H9 (cell line): Measurements from ENCODE around the gene FNDC1. TPM values are rescaled to one million over a fixed set of nuclear protein-coding genes. Genes with fewer than 3 reads are reported as not detected.

Experiments
- DNase-seq: peaks from one replicate; pipeline ENCODE4 v3.0.0-alpha.2; 2017
- H2AFZ ChIP-seq: one replicate; pipeline ENCODE4 v1.6.1; 2013; ENCODE audit warnings: mild to moderate bottlenecking, low read length, control low read depth, moderate library complexity
- H2AK5ac ChIP-seq: 2 replicates; pipeline ENCODE4 v1.6.1; 2013; ENCODE audit warnings: low read length, control low read depth, mixed read lengths; ENCODE audit not compliant: insufficient read length
- H2BK120ac ChIP-seq: one replicate; pipeline ENCODE4 v1.6.1; 2013; ENCODE audit warnings: low read depth, mild to moderate bottlenecking, low read length, control low read depth, inconsistent platforms; ENCODE audit not compliant: poor library complexity, severe bottlenecking
- H2BK12ac ChIP-seq: 2 replicates; pipeline ENCODE4 v1.6.1; 2013; ENCODE audit warnings: low read length, control low read depth, mixed read lengths, low read depth; ENCODE audit not compliant: insufficient read length
- H2BK15ac ChIP-seq: 2 replicates; pipeline ENCODE4 v1.6.1; 2013; ENCODE audit warnings: low read depth, low read length, control low read depth
- H2BK20ac ChIP-seq: one replicate; pipeline ENCODE4 v1.6.1; 2013; ENCODE audit warnings: low read depth, mild to moderate bottlenecking, low read length, control low read depth, inconsistent platforms; ENCODE audit not compliant: poor library complexity, severe bottlenecking
- H2BK5ac ChIP-seq: 2 replicates; pipeline ENCODE4 v1.6.1; 2013; ENCODE audit warnings: low read length, control low read depth, mixed read lengths; ENCODE audit not compliant: insufficient read length
- H3K14ac ChIP-seq: 2 replicates; pipeline ENCODE4 v1.6.1; 2013; ENCODE audit warnings: low read length, control low read depth; ENCODE audit not compliant: insufficient read depth
- H3K18ac ChIP-seq: 2 replicates; pipeline ENCODE4 v1.6.1; 2013; ENCODE audit warnings: low read depth, mild to moderate bottlenecking, mixed read lengths, low read length, control low read depth; ENCODE audit not compliant: insufficient read length
- H3K23ac ChIP-seq: 2 replicates; pipeline ENCODE4 v1.6.1; 2013; ENCODE audit warnings: low read length, control low read depth, mixed read lengths, low read depth; ENCODE audit not compliant: insufficient read length
- H3K23me2 ChIP-seq: 2 replicates; pipeline ENCODE4 v1.6.1; 2013; ENCODE audit warnings: low read depth, mild to moderate bottlenecking, mixed read lengths, low read length, control low read depth; ENCODE audit not compliant: insufficient read length, poor library complexity, severe bottlenecking
- H3K27ac ChIP-seq: 2 replicates; pipeline ENCODE4 v1.5.1; 2013; ENCODE audit warnings: low read length, control low read depth, mixed read lengths, low read depth; ENCODE audit not compliant: insufficient read length
- H3K27me3 ChIP-seq: 2 replicates; pipeline ENCODE4 v1.6.1; 2013; ENCODE audit warnings: low read length, control low read depth, inconsistent platforms; ENCODE audit not compliant: insufficient read depth
- H3K4ac ChIP-seq: 2 replicates; pipeline ENCODE4 v1.6.1; 2013; ENCODE audit warnings: low read depth, mild to moderate bottlenecking, control low read depth, inconsistent platforms, low read length, moderate library complexity
- H3K4me1 ChIP-seq: 2 replicates; pipeline ENCODE4 v1.6.1; 2013; ENCODE audit warnings: low read length, control low read depth, inconsistent platforms; ENCODE audit not compliant: insufficient read depth
- H3K4me2 ChIP-seq: 2 replicates; pipeline ENCODE4 v1.6.1; 2013; ENCODE audit warnings: low read length, control low read depth, mixed read lengths; ENCODE audit not compliant: insufficient read length, insufficient read depth
- H3K56ac ChIP-seq: 2 replicates; pipeline ENCODE4 v1.6.1; 2013; ENCODE audit warnings: low read depth, mild to moderate bottlenecking, mixed read lengths, low read length, control low read depth; ENCODE audit not compliant: insufficient read length
- H3K79me1 ChIP-seq: 2 replicates; pipeline ENCODE4 v1.6.1; 2013; ENCODE audit warnings: low read depth, mild to moderate bottlenecking, moderate library complexity, low read length, control low read depth, inconsistent platforms; ENCODE audit not compliant: insufficient read depth, poor library complexity, severe bottlenecking
- H3K79me2 ChIP-seq: 2 replicates; pipeline ENCODE4 v1.6.1; 2013; ENCODE audit warnings: low read length, control low read depth, inconsistent platforms; ENCODE audit not compliant: insufficient read depth
- H3K9ac ChIP-seq: 2 replicates; pipeline ENCODE4 v1.6.1; 2013; ENCODE audit warnings: low read length, control low read depth, mixed read lengths; ENCODE audit not compliant: insufficient read length; ENCODE audit errors: extremely low read depth
- H3K9me3 ChIP-seq: one replicate; pipeline ENCODE4 v1.6.1; 2013; ENCODE audit warnings: low read depth, low read length, inconsistent platforms; ENCODE audit not compliant: control insufficient read depth
- H3T11ph ChIP-seq: one replicate; pipeline ENCODE4 v1.6.1; 2013; ENCODE audit warnings: mild to moderate bottlenecking, low read length, control low read depth, inconsistent platforms
- H4K20me1 ChIP-seq: one replicate; pipeline ENCODE4 v1.6.1; 2013; ENCODE audit not compliant: control insufficient read depth, insufficient read length, insufficient read depth
- H4K5ac ChIP-seq: 2 replicates; pipeline ENCODE4 v1.6.1; 2013; ENCODE audit warnings: low read depth, mild to moderate bottlenecking, mixed read lengths, low read length, control low read depth; ENCODE audit not compliant: insufficient read length
- H4K8ac ChIP-seq: replicated peaks from 2 replicates; pipeline ENCODE4 v1.6.1; 2013; ENCODE audit warnings: low read length, control low read depth, mixed read lengths, low read depth; ENCODE audit not compliant: insufficient read length
- H4K91ac ChIP-seq: 2 replicates; pipeline ENCODE4 v1.6.1; 2013; ENCODE audit warnings: low read depth, mild to moderate bottlenecking, moderate library complexity, mixed read lengths, low read length, control low read depth; ENCODE audit not compliant: insufficient read length
- H3K27ac Mint-ChIP-seq, 3 experiments: 2 replicates in 2 of 3; 3 replicates in 1 of 3; pipeline ENCODE4 v1.8.0; 2020 to 2021; ENCODE audit warnings: mixed read lengths in 3 of 3, mild to moderate bottlenecking in 1 of 3, moderate library complexity in 1 of 3
- H3K27me3 Mint-ChIP-seq: 2 replicates; pipeline ENCODE4 v1.8.0; 2021; ENCODE audit warnings: low read depth, mild to moderate bottlenecking, moderate library complexity, mixed read lengths
- H3K36me3 Mint-ChIP-seq, 3 experiments: 2 replicates in 2 of 3; 3 replicates in 1 of 3; pipeline ENCODE4 v1.8.0; 2020 to 2021; ENCODE audit warnings: low read depth in 3 of 3, mixed read lengths in 3 of 3; ENCODE audit not compliant: insufficient read depth in 1 of 3
- H3K4me1 Mint-ChIP-seq, 2 experiments: 2 replicates each; pipeline ENCODE4 v1.8.0; 2020; ENCODE audit warnings: mixed read lengths in 2 of 2
- H3K4me3 Mint-ChIP-seq, 2 experiments: 2 replicates in 1 of 2; 3 replicates in 1 of 2; pipeline ENCODE4 v1.8.0; 2020 to 2021; ENCODE audit warnings: mild to moderate bottlenecking in 2 of 2, mixed read lengths in 2 of 2, moderate library complexity in 1 of 2
- H3K9me3 Mint-ChIP-seq, 2 experiments: 2 replicates in 1 of 2; 3 replicates in 1 of 2; pipeline ENCODE4 v1.8.0; 2020; ENCODE audit warnings: mild to moderate bottlenecking in 2 of 2, mixed read lengths in 2 of 2, moderate library complexity in 1 of 2
- WGBS: extraction: QIAGEN DNeasy Blood & Tissue Kit; methylation state at CpG from one replicate; pipeline ENCODE4 v1.1.7; 2013; ENCODE audit warnings: missing lambda C conversion rate, low lambda C conversion rate, mixed read lengths; ENCODE audit not compliant: insufficient read length; ENCODE audit errors: extremely low coverage; 5-methylcytosine and 5-hydroxymethylcytosine counted together
- total RNA-seq: library from RNA; stranded (reverse); gene quantifications from 2 replicates; pipeline ENCODE4 v1.2.1, GENCODE V29; 2021
- TF ChIP-seq, protein P1 (sequence below): fragments of 200-600 bp; sonication (generic); conservative IDR thresholded peaks from 3 replicates; pipeline ENCODE4 v1.8.0; 2021; ENCODE audit warnings: antibody characterized with exemption, mild to moderate bottlenecking

FNDC1 gene
- total RNA-seq, 1 experiment from 2014 or later = 0.24 TPM

DNA sequence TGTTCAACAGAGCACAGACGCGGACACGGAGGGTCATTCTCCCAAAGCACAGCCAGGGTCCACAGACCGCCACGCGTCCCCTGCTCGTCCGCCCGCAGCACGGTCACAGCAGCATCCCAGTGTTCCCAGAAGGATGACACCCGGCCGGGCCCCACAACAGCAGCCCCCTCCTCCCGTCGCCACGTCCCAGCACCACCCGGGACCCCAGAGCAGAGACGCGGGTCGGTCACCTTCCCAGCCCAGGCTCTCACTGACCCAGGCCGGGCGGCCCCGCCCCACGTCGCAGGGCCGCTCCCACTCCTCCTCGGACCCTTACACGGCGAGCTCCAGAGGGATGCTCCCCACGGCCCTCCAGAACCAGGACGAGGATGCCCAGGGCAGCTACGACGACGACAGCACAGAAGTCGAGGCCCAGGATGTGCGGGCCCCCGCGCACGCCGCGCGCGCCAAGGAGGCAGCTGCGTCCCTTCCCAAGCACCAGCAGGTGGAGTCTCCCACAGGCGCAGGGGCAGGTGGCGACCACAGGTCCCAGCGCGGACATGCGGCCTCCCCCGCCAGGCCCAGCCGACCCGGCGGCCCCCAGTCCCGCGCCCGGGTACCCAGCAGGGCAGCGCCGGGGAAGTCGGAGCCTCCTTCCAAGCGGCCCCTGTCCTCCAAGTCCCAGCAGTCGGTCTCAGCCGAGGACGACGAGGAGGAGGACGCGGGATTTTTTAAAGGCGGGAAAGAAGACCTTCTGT, 64.3 kb downstream of the FNDC1 start:
- no peak overlapping the region for H4K5ac ChIP-seq
- H2BK5ac ChIP-seq = no peak overlapping the region
- H3K56ac ChIP-seq = no peak overlapping the region
- no peak overlapping the region for H2BK15ac ChIP-seq
- DNase-seq = peak; percentile 62
- no peak overlapping the region for H3K18ac ChIP-seq
- peaks cover 66% of the 10 kb centered on the region for H3K27me3 Mint-ChIP-seq
- no peak overlapping the region for H2BK20ac ChIP-seq
- H2BK120ac ChIP-seq = no peak overlapping the region
- WGBS = no CpG with 5 or more reads among the region's 66 CpGs
- no peak overlapping the region for H3K9ac ChIP-seq
- H3K4me1 ChIP-seq = no peaks in the 10 kb centered on the region
- H3K14ac ChIP-seq = peak overlapping the region; percentile 60; the same call in 1 of the 2 replicates
- H3K4me2 ChIP-seq = peak overlapping the region; percentile 27
- H3K9me3 Mint-ChIP-seq = peaks cover 2 to 5% of the 10 kb centered on the region in 2 experiments; a peak in 3 of 5 replicates
- H3K79me2 ChIP-seq = no peaks in the 10 kb centered on the region
- no peak overlapping the region for H3T11ph ChIP-seq
- no peak overlapping the region for H3K27ac Mint-ChIP-seq
- H3K4me3 Mint-ChIP-seq = peak overlapping the region; percentile 56 to 72; a peak in 4 of 5 replicates
- H2AK5ac ChIP-seq = no peak overlapping the region
- H2AFZ ChIP-seq = no peak overlapping the region
- peaks cover 0 to 2% (median 0%) of the 10 kb centered on the region in 3 experiments; a peak in 1 of 7 replicates for H3K36me3 Mint-ChIP-seq
- H4K20me1 ChIP-seq = no peaks in the 10 kb centered on the region
- no peak overlapping the region for H4K8ac ChIP-seq
- TF ChIP-seq, protein P1, sequence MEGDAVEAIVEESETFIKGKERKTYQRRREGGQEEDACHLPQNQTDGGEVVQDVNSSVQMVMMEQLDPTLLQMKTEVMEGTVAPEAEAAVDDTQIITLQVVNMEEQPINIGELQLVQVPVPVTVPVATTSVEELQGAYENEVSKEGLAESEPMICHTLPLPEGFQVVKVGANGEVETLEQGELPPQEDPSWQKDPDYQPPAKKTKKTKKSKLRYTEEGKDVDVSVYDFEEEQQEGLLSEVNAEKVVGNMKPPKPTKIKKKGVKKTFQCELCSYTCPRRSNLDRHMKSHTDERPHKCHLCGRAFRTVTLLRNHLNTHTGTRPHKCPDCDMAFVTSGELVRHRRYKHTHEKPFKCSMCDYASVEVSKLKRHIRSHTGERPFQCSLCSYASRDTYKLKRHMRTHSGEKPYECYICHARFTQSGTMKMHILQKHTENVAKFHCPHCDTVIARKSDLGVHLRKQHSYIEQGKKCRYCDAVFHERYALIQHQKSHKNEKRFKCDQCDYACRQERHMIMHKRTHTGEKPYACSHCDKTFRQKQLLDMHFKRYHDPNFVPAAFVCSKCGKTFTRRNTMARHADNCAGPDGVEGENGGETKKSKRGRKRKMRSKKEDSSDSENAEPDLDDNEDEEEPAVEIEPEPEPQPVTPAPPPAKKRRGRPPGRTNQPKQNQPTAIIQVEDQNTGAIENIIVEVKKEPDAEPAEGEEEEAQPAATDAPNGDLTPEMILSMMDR = peak; percentile 63
- no peak overlapping the region for H3K4ac ChIP-seq
- H3K79me1 ChIP-seq = no peaks in the 10 kb centered on the region
- H3K27ac ChIP-seq = no peak overlapping the region
- no peak overlapping the region for H3K23ac ChIP-seq
- no peak overlapping the region for H4K91ac ChIP-seq
- H3K9me3 ChIP-seq = no peaks in the 10 kb centered on the region
- peaks cover 21% of the 10 kb centered on the region; the same call in 1 of the 2 replicates for H3K27me3 ChIP-seq
- no peaks in the 10 kb centered on the region for H3K23me2 ChIP-seq
- H2BK12ac ChIP-seq = no peak overlapping the region
- peaks cover 3% of the 10 kb centered on the region in 2 experiments; a peak in 3 of 4 replicates for H3K4me1 Mint-ChIP-seq
